Suprapubic skin (tissue), 4 donors: ENCODE measurements around the gene CCDC148.

Experiments used
- CTCF ChIP-seq, 2 donors: fragments of 200-600 bp in 1 of 2; fragments of 450-650 bp in 1 of 2; sonication (generic) in 1 of 2; IDR thresholded peaks; one replicate each; pipeline ENCODE4 v1.5.1; 2016 to 2019; ENCODE audit warnings: antibody characterized with exemption in 2 of 2, mild to moderate bottlenecking in 1 of 2, moderate library complexity in 1 of 2
- POLR2A ChIP-seq, 2 donors: fragments of 450-650 bp; IDR thresholded peaks; one replicate each; pipeline ENCODE4 v1.6.1; 2017; ENCODE audit warnings: antibody characterized with exemption in 2 of 2, mild to moderate bottlenecking in 2 of 2, moderate library complexity in 2 of 2
- POLR2AphosphoS5 ChIP-seq, 3 donors: sonication (generic); formaldehyde crosslinking; IDR thresholded peaks; one replicate each; pipeline ENCODE4 v1.6.1; 2017; ENCODE audit warnings: antibody characterized with exemption in 3 of 3

- TF ChIP-seq POLR2A (IDR thresholded peaks at IDR 0.05) (no peak), CTCF (IDR thresholded peaks at IDR 0.05) (no peak), POLR2AphosphoS5 (IDR thresholded peaks at IDR 0.05) (no peak)
These were observed 254.3 kb downstream of the CCDC148 start for GRCh38 chr2:158202161-158202815.
